ENCODE data around the gene L1CAM. TPM values are rescaled to one million over a fixed set of nuclear protein-coding genes. Genes with fewer than 3 reads are reported as not detected.
"Not testable (repeated sequence)": the region's sequence is repeated elsewhere in the genome, so short reads cannot be mapped to it uniquely, and the experiment has no call there.

The L1CAM gene
- total RNA-seq, 1 donor from 2014 or later = 1.6 TPM

GRCh38 chrX:153821066-153821465, 64.9 kb downstream of the L1CAM start:
- Mint-ChIP-seq H3K27me3 (peaks cover 13% of the 10 kb centered on the region), H3K4me3 (no peak overlapping the region), H3K4me1 (peaks cover 22% of the 10 kb centered on the region), H3K27ac (no peak overlapping the region), H3K9me3 (no peaks in the 10 kb centered on the region), H3K36me3 (ENCODE audit: low read depth) (no peaks in the 10 kb centered on the region)
- intact Hi-C loops (cut with micrococcal nuclease) = loop anchor here (5.0 kb wide), 1 partner anchor 56 kb away; no protein-coding TSS in a partner anchor
- no peak for DNase-seq

GRCh38 chrX:153820601-153821000, 65.4 kb downstream of the L1CAM start:
- Mint-ChIP-seq H3K27ac (no peak overlapping the region), H3K4me1 (peaks cover 22% of the 10 kb centered on the region), H3K9me3 (no peaks in the 10 kb centered on the region), H3K27me3 (peaks cover 13% of the 10 kb centered on the region), H3K4me3 (no peak overlapping the region), H3K36me3 (ENCODE audit: low read depth) (no peaks in the 10 kb centered on the region)
- DNase-seq = no peak
- intact Hi-C loops (cut with micrococcal nuclease) = loop anchor here (5.0 kb wide), 1 partner anchor 57 kb away; no protein-coding TSS in a partner anchor

- Mint-ChIP-seq H3K4me3 (peak overlapping the region; percentile 47), H3K9me3 (no peaks in the 10 kb centered on the region)
These were observed 66.5 kb downstream of the L1CAM start for GRCh38 chrX:153819384-153820040.

GRCh38 chrX:153818571-153819383, 67.2 kb downstream of the L1CAM start:
- H3K27ac Mint-ChIP-seq = no peak overlapping the region
- H3K27me3 Mint-ChIP-seq = peaks cover 13% of the 10 kb centered on the region
- H3K36me3 Mint-ChIP-seq (ENCODE audit: low read depth) = no peaks in the 10 kb centered on the region
- intact Hi-C loops (cut with micrococcal nuclease) = no loop called here
- peaks cover 23% of the 10 kb centered on the region for H3K4me1 Mint-ChIP-seq
- H3K4me3 Mint-ChIP-seq = peak overlapping the region; percentile 47
- H3K9me3 Mint-ChIP-seq = no peaks in the 10 kb centered on the region
- peak; percentile 89 for DNase-seq

More at GRCh38 chrX:153819384-153820040, 66.5 kb downstream of the L1CAM start:
- H3K27ac Mint-ChIP-seq = no peak overlapping the region
- peaks cover 15% of the 10 kb centered on the region for H3K27me3 Mint-ChIP-seq
- peaks cover 23% of the 10 kb centered on the region for H3K4me1 Mint-ChIP-seq
- H3K36me3 Mint-ChIP-seq (ENCODE audit: low read depth) = no peaks in the 10 kb centered on the region
- no peak for DNase-seq
- intact Hi-C loops (cut with micrococcal nuclease) = loop anchor here (5.0 kb wide), 1 partner anchor 58 kb away; no protein-coding TSS in a partner anchor

GRCh38 chrX:153818064-153818463, 67.9 kb downstream of the L1CAM start:
- Mint-ChIP-seq H3K4me1 (peaks cover 23% of the 10 kb centered on the region), H3K27me3 (peaks cover 15% of the 10 kb centered on the region)
- DNase-seq; H3K9me3 Mint-ChIP-seq; intact Hi-C loops (cut with micrococcal nuclease); H3K36me3 Mint-ChIP-seq (ENCODE audit: low read depth); H3K4me3 Mint-ChIP-seq; H3K27ac Mint-ChIP-seq: not testable (repeated sequence)

GRCh38 chrX:153816831-153817690, 68.9 kb downstream of the L1CAM start:
- Mint-ChIP-seq H3K27me3 (peaks cover 18% of the 10 kb centered on the region), H3K27ac (peak overlapping the region; percentile 41), H3K36me3 (ENCODE audit: low read depth) (no peaks in the 10 kb centered on the region), H3K9me3 (no peaks in the 10 kb centered on the region), H3K4me1 (peaks cover 16% of the 10 kb centered on the region), H3K4me3 (peak overlapping the region; percentile 56)
- intact Hi-C loops (cut with micrococcal nuclease) = no loop called here
- DNase-seq = peak; percentile 81

GRCh38 chrX:153814591-153815315, 71.2 kb downstream of the L1CAM start:
- Mint-ChIP-seq H3K4me3 (no peak overlapping the region), H3K27ac (no peak overlapping the region), H3K27me3 (peaks cover 23% of the 10 kb centered on the region), H3K9me3 (no peaks in the 10 kb centered on the region), H3K36me3 (ENCODE audit: low read depth) (no peaks in the 10 kb centered on the region), H3K4me1 (peaks cover 13% of the 10 kb centered on the region)
- intact Hi-C loops (cut with micrococcal nuclease) = no loop called here
- no peak for DNase-seq

- Mint-ChIP-seq H3K27ac (no peak overlapping the region), H3K36me3 (ENCODE audit: low read depth) (no peaks in the 10 kb centered on the region), H3K4me3 (no peak overlapping the region), H3K27me3 (peaks cover 20% of the 10 kb centered on the region), H3K9me3 (no peaks in the 10 kb centered on the region), H3K4me1 (peaks cover 13% of the 10 kb centered on the region)
- intact Hi-C loops (cut with micrococcal nuclease) = no loop called here
- no peak for DNase-seq
These were observed 72.8 kb downstream of the L1CAM start for GRCh38 chrX:153813161-153813560.

- Mint-ChIP-seq H3K27ac (no peak overlapping the region), H3K4me1 (peaks cover 9% of the 10 kb centered on the region), H3K9me3 (no peaks in the 10 kb centered on the region), H3K27me3 (peaks cover 20% of the 10 kb centered on the region), H3K36me3 (ENCODE audit: low read depth) (no peaks in the 10 kb centered on the region), H3K4me3 (no peak overlapping the region)
- no peak for DNase-seq
- intact Hi-C loops (cut with micrococcal nuclease) = no loop called here
These were observed 73.8 kb downstream of the L1CAM start for GRCh38 chrX:153812220-153812619.

Other genes with a start within 250 kb of the L1CAM start
- 0.19 and 0.24 TPM in 2 replicates for gene DUSP9, start 239.0 kb downstream of the L1CAM start, total RNA-seq
- 0.36 and 0.84 TPM in 2 replicates for gene PNCK, start 212.4 kb downstream of the L1CAM start, total RNA-seq
- gene SLC6A8, start 198.2 kb downstream of the L1CAM start, total RNA-seq = 3.5 TPM in 2 replicates
- gene BCAP31, start 161.8 kb downstream of the L1CAM start, total RNA-seq = 154 and 157 TPM in 2 replicates
- 6.6 and 7.7 TPM in 2 replicates for gene ABCD1, start 161.3 kb downstream of the L1CAM start, total RNA-seq
- 0.43 and 0.49 TPM in 2 replicates for gene PLXNB3, start 121.9 kb downstream of the L1CAM start, total RNA-seq
- not detected in 2 replicates for gene SRPK3, start 105.1 kb downstream of the L1CAM start, total RNA-seq
- 70.2 and 78.8 TPM in 2 replicates for gene IDH3G, start 91.8 kb downstream of the L1CAM start, total RNA-seq
- 265 and 277 TPM in 2 replicates for gene SSR4, start 91.5 kb downstream of the L1CAM start, total RNA-seq
- 0.26 and 0.58 TPM in 2 replicates for gene PDZD4, start 55.6 kb downstream of the L1CAM start, total RNA-seq
- not detected in 2 replicates for gene AVPR2, start 18.5 kb upstream of the L1CAM start, total RNA-seq
- gene ARHGAP4, start 40.1 kb upstream of the L1CAM start, total RNA-seq = 135 and 137 TPM in 2 replicates
- 153 and 168 TPM in 2 replicates for gene NAA10, start 48.9 kb upstream of the L1CAM start, total RNA-seq
- gene RENBP, start 58.5 kb upstream of the L1CAM start, total RNA-seq = 13.7 and 15.1 TPM in 2 replicates
- 107 and 109 TPM in 2 replicates for gene HCFC1, start 85.6 kb upstream of the L1CAM start, total RNA-seq
- gene TMEM187, start 86.6 kb upstream of the L1CAM start, total RNA-seq = 2.4 and 3.8 TPM in 2 replicates
- 177 and 192 TPM in 2 replicates for gene IRAK1, start 133.7 kb upstream of the L1CAM start, total RNA-seq
- 55.1 and 58.8 TPM in 2 replicates for gene MECP2, start 211.5 kb upstream of the L1CAM start, total RNA-seq

Data from activated CD4-positive, alpha-beta T cell treated with anti-CD3 and anti-CD28 coated beads, Interleukin-2, amount 10 ng/mL, durations not matched to agents 24 days and 14 days (primary cell).